GM12875 (cell line): Measurements from ENCODE around the gene RPS6KA5.

ENCODE experiments used
- H3K4me3 ChIP-seq: one replicate; pipeline ENCODE4 v1.5.1; 2011; ENCODE audit warnings: low read depth, low read length, control low read depth
- TF ChIP-seq, protein P1 (sequence below): IDR thresholded peaks from 2 replicates; pipeline ENCODE4 v1.5.1; 2011; ENCODE audit warnings: low read depth, mild to moderate bottlenecking, control low read depth, inconsistent platforms, low read length, moderate library complexity, borderline replicate concordance; ENCODE audit not compliant: insufficient read depth

RPS6KA5 gene

GRCh38 chr14:90996967-90997366 is 63.5 kb downstream of the RPS6KA5 start:
- no peak overlapping the region for H3K4me3 ChIP-seq
- TF ChIP-seq, protein P1, sequence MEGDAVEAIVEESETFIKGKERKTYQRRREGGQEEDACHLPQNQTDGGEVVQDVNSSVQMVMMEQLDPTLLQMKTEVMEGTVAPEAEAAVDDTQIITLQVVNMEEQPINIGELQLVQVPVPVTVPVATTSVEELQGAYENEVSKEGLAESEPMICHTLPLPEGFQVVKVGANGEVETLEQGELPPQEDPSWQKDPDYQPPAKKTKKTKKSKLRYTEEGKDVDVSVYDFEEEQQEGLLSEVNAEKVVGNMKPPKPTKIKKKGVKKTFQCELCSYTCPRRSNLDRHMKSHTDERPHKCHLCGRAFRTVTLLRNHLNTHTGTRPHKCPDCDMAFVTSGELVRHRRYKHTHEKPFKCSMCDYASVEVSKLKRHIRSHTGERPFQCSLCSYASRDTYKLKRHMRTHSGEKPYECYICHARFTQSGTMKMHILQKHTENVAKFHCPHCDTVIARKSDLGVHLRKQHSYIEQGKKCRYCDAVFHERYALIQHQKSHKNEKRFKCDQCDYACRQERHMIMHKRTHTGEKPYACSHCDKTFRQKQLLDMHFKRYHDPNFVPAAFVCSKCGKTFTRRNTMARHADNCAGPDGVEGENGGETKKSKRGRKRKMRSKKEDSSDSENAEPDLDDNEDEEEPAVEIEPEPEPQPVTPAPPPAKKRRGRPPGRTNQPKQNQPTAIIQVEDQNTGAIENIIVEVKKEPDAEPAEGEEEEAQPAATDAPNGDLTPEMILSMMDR: no peak

GRCh38 chr14:90995785-90996184 is 64.7 kb downstream of the RPS6KA5 start:
- no peak overlapping the region for H3K4me3 ChIP-seq
- TF ChIP-seq, protein P1: no peak

- TF ChIP-seq, protein P1: no peak
- H3K4me3 ChIP-seq: no peak overlapping the region
Observed at GRCh38 chr14:90993792-90994191, 66.6 kb downstream of the RPS6KA5 start.

DNA sequence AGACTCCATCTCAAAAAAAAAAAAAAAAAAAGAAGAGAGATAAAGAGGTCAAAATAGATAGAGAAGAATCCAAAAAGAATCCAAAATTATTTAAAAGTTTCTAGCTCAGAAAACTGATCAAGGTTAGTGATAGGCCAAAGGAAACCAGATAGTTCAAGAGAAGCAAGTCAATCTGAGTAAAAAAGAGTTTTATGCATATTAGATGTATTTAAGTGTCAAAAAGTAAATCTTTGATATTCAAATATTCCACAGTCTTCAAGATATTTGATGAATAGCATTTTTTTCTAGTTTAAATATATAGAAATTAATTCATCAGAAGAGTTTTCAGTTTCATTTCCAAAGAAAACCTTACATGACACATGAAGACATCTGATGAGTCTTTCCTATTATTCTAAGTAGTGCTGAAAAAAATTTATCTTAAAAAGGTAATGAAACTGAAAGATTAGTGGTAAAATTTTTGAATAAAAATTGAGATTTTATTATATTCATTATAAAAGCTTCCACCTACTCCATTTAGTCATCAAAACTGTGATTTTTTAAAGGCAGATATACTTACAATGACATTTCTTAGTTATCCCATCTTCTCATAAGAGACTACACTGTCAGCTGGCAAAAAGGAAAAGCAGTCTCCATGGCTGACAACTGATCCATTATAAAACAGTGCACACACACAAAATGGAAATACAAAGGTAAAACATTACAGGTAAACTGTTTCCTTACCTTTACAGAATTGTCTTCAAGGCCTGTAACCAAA is 68.6 kb downstream of the RPS6KA5 start:
- TF ChIP-seq, protein P1: no peak
- H3K4me3 ChIP-seq: no peak overlapping the region

GRCh38 chr14:90990141-90990540 is 70.3 kb downstream of the RPS6KA5 start:
- TF ChIP-seq, protein P1: no peak
- no peak overlapping the region for H3K4me3 ChIP-seq

DNA sequence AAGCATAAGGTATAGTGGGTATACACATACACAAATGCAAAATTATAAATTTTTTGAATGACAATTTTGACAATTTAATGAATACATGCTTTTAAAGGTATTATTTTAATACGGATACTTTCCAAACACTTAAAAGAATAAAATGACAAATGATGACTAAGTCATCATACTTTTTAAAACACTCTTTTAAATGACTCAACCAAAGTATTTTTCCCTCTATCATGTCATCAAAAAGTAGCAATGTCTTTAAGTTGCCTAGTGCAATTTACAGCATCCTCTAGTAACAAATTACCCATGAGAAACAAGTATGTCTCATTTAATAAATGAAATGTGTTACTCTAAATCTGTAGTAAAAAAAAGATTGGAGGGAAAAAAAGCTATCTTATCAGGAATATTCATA is 73.3 kb downstream of the RPS6KA5 start:
- no peak overlapping the region for H3K4me3 ChIP-seq
- TF ChIP-seq, protein P1: no peak

GRCh38 chr14:90986510-90986909 is 73.9 kb downstream of the RPS6KA5 start:
- TF ChIP-seq, protein P1: no peak

More at GRCh38 chr14:90986510-90986909, 73.9 kb downstream of the RPS6KA5 start:
- no peak overlapping the region for H3K4me3 ChIP-seq
